Panc1 (cell line): ENCODE data around the gene ATP5IF1. TPM values are rescaled to one million over a fixed set of nuclear protein-coding genes. Genes with fewer than 3 reads are reported as not detected.

Source experiments
- ATAC-seq: fragments of 200-7000 bp; cut with Tn5 transposase; 2 replicates; pipeline ENCODE4 v1.9.1; 2020; ENCODE audit warnings: mild to moderate bottlenecking, moderate library complexity
- BruUV-seq: library from RNA; stranded (reverse); fragments of 400-500 nt; replicated peaks from 2 replicates; lab custom pipeline; 2021; lab: Mats Ljungman, UMichigan
- CTCF ChIA-PET: fragments of 300-600 bp; sonication (Branson Sonifier 250); formaldehyde crosslinking; loops from one replicate; lab custom pipeline; 2022; ENCODE audit warnings: antibody characterized with exemption; lab: Charles Lee
- POLR2A ChIA-PET: fragments of 300-600 bp; sonication (Branson Sonifier 250); formaldehyde crosslinking; loops from one replicate; lab custom pipeline; 2022; ENCODE audit warnings: antibody characterized with exemption; lab: Charles Lee
- DNase-seq: peaks from one replicate; pipeline ENCODE4 v3.0.0-alpha.2; 2010; ENCODE audit warnings: low read depth, low spot score
- H3K27ac ChIP-seq: 2 replicates; pipeline ENCODE4 v1.5.1; 2011; ENCODE audit warnings: mild to moderate bottlenecking, low read length, inconsistent platforms
- H3K27me3 ChIP-seq: fragments of 200-500 bp; sonication (Bioruptor generic); 2 replicates; pipeline ENCODE4 v1.6.0; 2014; ENCODE audit warnings: low read length, inconsistent platforms; ENCODE audit not compliant: control insufficient read depth, insufficient read depth
- H3K36me3 ChIP-seq: fragments of 200-500 bp; sonication (Bioruptor generic); 2 replicates; pipeline ENCODE4 v1.5.1; 2014; ENCODE audit warnings: inconsistent platforms, mild to moderate bottlenecking, low read length, moderate library complexity; ENCODE audit not compliant: control insufficient read depth, insufficient read depth
- H3K4me1 ChIP-seq: 2 replicates; pipeline ENCODE4 v1.5.1; 2011; ENCODE audit warnings: inconsistent platforms, mild to moderate bottlenecking, low read length, moderate library complexity; ENCODE audit not compliant: control insufficient read depth, insufficient read depth
- H3K4me3 ChIP-seq, 2 experiments: 2 replicates each; pipeline ENCODE4 v1.5.1; 2011 to 2012; ENCODE audit warnings: low read depth in 2 of 2, low read length in 2 of 2, mild to moderate bottlenecking in 2 of 2, inconsistent platforms in 1 of 2, moderate library complexity in 1 of 2
- H3K9me3 ChIP-seq: fragments of 200-500 bp; sonication (Bioruptor generic); 2 replicates; pipeline ENCODE4 v1.5.1; 2014; ENCODE audit warnings: low read depth, mild to moderate bottlenecking, inconsistent platforms, low read length, moderate library complexity; ENCODE audit not compliant: control insufficient read depth, insufficient read depth
- POLR2AphosphoS5 ChIP-seq: IDR thresholded peaks from 2 replicates; pipeline ENCODE4 v1.6.1; 2012; ENCODE audit warnings: mild to moderate bottlenecking, low read depth, low read length, moderate library complexity
- SIN3A ChIP-seq: IDR thresholded peaks from 2 replicates; pipeline ENCODE4 v1.6.1; 2012; ENCODE audit warnings: low read depth, mild to moderate bottlenecking, low read length, moderate library complexity, borderline replicate concordance; ENCODE audit not compliant: insufficient read depth
- TCF7L2 ChIP-seq: IDR thresholded peaks from 2 replicates; pipeline ENCODE4 v1.6.1; 2011; ENCODE audit warnings: mild to moderate bottlenecking, low read depth, low read length, inconsistent platforms
- in situ Hi-C: cut with HindIII; loops from 2 replicates; pipeline ENCODE4 v1.10.0; 2016; ENCODE audit warnings: low sequenced_read_pairs, low pct_unique_long_range_greater_than_20kb
- intact Hi-C: fragments of 100-400 bp; cut with micrococcal nuclease; formaldehyde crosslinking; loops from one replicate; pipeline ENCODE4 v1.10.0; 2022; ENCODE audit not compliant: unreplicated experiment
- total RNA-seq: library from RNA; stranded (reverse); gene quantifications from one replicate; pipeline ENCODE4 v1.2.1, GENCODE V29; 2021; ENCODE audit not compliant: unreplicated experiment
- TF ChIP-seq, protein P1 (sequence below): fragments of 450-650 bp; IDR thresholded peaks from 2 replicates; pipeline ENCODE4 v1.5.1; 2017; ENCODE audit warnings: mild to moderate bottlenecking
- TF ChIP-seq, protein P2 (sequence below), 2 experiments: IDR thresholded peaks; 2 replicates each; pipeline ENCODE4 v1.6.1; 2011 to 2012; ENCODE audit warnings: low read depth in 2 of 2, control low read depth in 1 of 2, low read length in 1 of 2, mild to moderate bottlenecking in 1 of 2, moderate library complexity in 1 of 2; ENCODE audit not compliant: insufficient read depth in 1 of 2

ATP5IF1 gene
- total RNA-seq, 1 experiment from 2014 or later = 94.5 TPM

DNA sequence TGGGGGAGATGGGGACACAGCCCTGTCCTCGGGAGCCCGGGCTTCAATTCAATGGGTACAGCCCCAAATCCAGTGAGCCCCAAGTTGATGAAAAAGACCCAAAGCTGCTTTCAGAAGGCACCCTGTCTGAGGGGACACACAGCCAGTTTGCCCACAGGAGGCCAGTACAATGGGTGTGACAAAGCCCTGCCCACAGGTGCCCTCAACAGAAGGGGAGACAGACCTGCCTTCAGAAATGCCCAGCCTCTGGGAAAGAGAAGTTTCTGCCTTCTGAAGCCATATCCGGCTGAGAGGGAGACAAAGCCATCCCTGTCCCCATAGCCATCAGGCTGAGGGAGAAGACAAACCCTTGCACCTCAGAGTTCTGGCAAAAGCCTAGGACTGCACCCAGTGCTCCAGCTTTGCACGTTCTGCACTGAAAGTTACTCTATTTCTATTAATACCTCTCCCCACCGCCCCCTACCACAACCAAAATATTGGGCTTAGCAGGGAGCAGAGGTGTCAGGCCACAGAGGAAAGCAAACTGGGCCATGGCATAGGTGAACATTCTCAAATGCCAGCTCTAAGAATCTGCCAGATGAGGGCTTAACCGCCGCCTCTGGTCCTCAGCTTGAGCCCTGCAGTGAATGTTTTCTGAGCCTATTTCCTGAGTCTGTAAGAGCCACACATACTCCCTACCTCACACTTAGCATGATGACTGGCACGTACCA, 41.4 kb upstream of the ATP5IF1 start:
- Histone ChIP-seq H3K4me3 (no peak overlapping the region), H3K27me3 (no peaks in the 10 kb centered on the region), H3K36me3 (peaks cover 2% of the 10 kb centered on the region; the same call in 1 of the 2 replicates), H3K9me3 (no peaks in the 10 kb centered on the region), H3K27ac (no peak overlapping the region), H3K4me1 (peaks cover 4% of the 10 kb centered on the region; the same call in 1 of the 2 replicates)
- in situ Hi-C loops (no loop called here), intact Hi-C loops (no loop called here)
- no TSS peak for BruUV-seq
- DNase-seq (no peak), ATAC-seq (peak; percentile 33; the same call in 1 of the 2 replicates)
- ChIA-PET CTCF (no interaction called here), POLR2A (no interaction called here)
- TF ChIP-seq TCF7L2 = no peak
- TF ChIP-seq, protein P1, sequence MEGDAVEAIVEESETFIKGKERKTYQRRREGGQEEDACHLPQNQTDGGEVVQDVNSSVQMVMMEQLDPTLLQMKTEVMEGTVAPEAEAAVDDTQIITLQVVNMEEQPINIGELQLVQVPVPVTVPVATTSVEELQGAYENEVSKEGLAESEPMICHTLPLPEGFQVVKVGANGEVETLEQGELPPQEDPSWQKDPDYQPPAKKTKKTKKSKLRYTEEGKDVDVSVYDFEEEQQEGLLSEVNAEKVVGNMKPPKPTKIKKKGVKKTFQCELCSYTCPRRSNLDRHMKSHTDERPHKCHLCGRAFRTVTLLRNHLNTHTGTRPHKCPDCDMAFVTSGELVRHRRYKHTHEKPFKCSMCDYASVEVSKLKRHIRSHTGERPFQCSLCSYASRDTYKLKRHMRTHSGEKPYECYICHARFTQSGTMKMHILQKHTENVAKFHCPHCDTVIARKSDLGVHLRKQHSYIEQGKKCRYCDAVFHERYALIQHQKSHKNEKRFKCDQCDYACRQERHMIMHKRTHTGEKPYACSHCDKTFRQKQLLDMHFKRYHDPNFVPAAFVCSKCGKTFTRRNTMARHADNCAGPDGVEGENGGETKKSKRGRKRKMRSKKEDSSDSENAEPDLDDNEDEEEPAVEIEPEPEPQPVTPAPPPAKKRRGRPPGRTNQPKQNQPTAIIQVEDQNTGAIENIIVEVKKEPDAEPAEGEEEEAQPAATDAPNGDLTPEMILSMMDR = no peak
- no peak for TF ChIP-seq SIN3A
- TF ChIP-seq, protein P2, sequence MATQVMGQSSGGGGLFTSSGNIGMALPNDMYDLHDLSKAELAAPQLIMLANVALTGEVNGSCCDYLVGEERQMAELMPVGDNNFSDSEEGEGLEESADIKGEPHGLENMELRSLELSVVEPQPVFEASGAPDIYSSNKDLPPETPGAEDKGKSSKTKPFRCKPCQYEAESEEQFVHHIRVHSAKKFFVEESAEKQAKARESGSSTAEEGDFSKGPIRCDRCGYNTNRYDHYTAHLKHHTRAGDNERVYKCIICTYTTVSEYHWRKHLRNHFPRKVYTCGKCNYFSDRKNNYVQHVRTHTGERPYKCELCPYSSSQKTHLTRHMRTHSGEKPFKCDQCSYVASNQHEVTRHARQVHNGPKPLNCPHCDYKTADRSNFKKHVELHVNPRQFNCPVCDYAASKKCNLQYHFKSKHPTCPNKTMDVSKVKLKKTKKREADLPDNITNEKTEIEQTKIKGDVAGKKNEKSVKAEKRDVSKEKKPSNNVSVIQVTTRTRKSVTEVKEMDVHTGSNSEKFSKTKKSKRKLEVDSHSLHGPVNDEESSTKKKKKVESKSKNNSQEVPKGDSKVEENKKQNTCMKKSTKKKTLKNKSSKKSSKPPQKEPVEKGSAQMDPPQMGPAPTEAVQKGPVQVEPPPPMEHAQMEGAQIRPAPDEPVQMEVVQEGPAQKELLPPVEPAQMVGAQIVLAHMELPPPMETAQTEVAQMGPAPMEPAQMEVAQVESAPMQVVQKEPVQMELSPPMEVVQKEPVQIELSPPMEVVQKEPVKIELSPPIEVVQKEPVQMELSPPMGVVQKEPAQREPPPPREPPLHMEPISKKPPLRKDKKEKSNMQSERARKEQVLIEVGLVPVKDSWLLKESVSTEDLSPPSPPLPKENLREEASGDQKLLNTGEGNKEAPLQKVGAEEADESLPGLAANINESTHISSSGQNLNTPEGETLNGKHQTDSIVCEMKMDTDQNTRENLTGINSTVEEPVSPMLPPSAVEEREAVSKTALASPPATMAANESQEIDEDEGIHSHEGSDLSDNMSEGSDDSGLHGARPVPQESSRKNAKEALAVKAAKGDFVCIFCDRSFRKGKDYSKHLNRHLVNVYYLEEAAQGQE (IDR thresholded peaks at IDR 0.05; ENCODE audit: insufficient read depth in 1 of 2, low read depth in 2 of 2, low read length in 1 of 2) = no peak
- TF ChIP-seq POLR2AphosphoS5 = no peak

DNA sequence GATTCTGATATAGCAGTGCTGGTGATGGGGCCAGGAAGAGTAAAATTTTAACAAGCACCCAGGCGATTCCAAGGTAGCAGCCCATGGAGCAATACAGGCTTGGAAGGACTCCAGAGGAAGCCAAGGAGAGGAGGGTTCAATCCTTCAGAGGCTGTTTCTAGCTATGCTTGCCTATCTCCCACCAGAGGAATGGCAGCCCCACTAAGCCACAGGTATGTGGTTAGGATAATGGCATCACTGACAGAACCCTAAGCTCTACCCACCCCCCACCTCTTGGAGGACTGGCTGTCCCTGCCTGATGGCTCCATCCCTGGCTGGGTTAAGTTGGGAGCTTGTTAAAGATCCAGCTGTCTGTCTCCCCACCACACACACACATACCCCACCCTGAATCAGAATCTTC, 40.1 kb upstream of the ATP5IF1 start:
- BruUV-seq = no TSS peak
- H3K36me3 ChIP-seq = peaks cover 6% of the 10 kb centered on the region
- no peak for DNase-seq
- no peaks in the 10 kb centered on the region for H3K27me3 ChIP-seq
- H3K27ac ChIP-seq = no peak overlapping the region
- intact Hi-C loops (no loop called here), in situ Hi-C loops (no loop called here)
- CTCF ChIA-PET = no interaction called here
- H3K4me3 ChIP-seq = no peak overlapping the region
- TF ChIP-seq SIN3A = no peak
- no peak for TF ChIP-seq TCF7L2
- no peak for TF ChIP-seq POLR2AphosphoS5
- TF ChIP-seq, protein P2 (IDR thresholded peaks at IDR 0.05; ENCODE audit: insufficient read depth in 1 of 2, low read depth in 2 of 2, low read length in 1 of 2) = no peak
- TF ChIP-seq, protein P1 = no peak
- no peaks in the 10 kb centered on the region for H3K9me3 ChIP-seq
- ATAC-seq = no peak
- peaks cover 4% of the 10 kb centered on the region; the same call in 1 of the 2 replicates for H3K4me1 ChIP-seq
- POLR2A ChIA-PET = no interaction called here
